ENCODE results near the gene INCA1. TPM values are rescaled to one million over a fixed set of nuclear protein-coding genes. Genes with fewer than 3 reads are reported as not detected.

Gene INCA1
- total and polyA plus RNA-seq, 2 of the 13 experiments (the other 11 are each of a cell fraction or from before 2014, with no cell fraction given) = 0.93 to 2.6 TPM

DNA sequence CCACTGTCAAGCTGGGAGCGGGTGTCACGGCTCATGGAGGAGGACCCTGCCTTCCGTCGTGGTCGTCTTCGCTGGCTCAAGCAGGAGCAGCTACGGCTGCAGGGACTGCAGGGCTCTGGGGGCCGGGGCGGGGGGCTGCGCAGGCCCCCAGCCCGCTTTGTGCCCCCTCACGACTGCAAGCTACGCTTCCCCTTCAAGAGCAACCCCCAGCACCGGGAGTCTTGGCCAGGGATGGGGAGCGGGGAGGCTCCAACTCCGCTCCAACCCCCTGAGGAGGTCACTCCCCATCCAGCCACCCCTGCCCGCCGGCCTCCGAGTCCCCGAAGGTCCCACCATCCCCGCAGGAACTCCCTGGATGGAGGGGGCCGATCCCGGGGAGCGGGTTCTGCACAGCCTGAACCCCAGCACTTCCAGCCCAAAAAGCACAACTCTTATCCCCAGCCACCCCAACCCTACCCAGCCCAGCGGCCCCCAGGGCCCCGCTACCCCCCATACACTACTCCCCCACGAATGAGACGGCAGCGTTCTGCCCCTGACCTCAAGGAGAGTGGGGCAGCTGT, 26.3 kb upstream of the INCA1 start:
- ATAC-seq (no peak), FAIRE-seq (no peak), DNase-seq (ENCODE audit: low spot score) (no peak)
- peak; percentile 39; the same call in 1 of the 2 replicates for TF ChIP-seq RBFOX2 (IDR thresholded peaks at IDR 0.05; ENCODE audit: low read depth, low read length)
- TF ChIP-seq, protein P1, sequence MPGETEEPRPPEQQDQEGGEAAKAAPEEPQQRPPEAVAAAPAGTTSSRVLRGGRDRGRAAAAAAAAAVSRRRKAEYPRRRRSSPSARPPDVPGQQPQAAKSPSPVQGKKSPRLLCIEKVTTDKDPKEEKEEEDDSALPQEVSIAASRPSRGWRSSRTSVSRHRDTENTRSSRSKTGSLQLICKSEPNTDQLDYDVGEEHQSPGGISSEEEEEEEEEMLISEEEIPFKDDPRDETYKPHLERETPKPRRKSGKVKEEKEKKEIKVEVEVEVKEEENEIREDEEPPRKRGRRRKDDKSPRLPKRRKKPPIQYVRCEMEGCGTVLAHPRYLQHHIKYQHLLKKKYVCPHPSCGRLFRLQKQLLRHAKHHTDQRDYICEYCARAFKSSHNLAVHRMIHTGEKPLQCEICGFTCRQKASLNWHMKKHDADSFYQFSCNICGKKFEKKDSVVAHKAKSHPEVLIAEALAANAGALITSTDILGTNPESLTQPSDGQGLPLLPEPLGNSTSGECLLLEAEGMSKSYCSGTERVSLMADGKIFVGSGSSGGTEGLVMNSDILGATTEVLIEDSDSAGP (CRISPR knock-in tag; IDR thresholded peaks at IDR 0.05; ENCODE audit: borderline replicate concordance) = no peak
- TF ChIP-seq AGO2 (optimal IDR thresholded peaks at IDR 0.05; ENCODE audit: low read depth, low read length) = peak; percentile 78
- Histone ChIP-seq H3K9me3 (ENCODE audit: low read length) (no peaks in the 10 kb centered on the region), H3K4me1 (ENCODE audit: insufficient read depth, low read length) (no peaks in the 10 kb centered on the region), H2AFZ (ENCODE audit: low read length) (no peak overlapping the region), H3K4me2 (ENCODE audit: low read depth, low read length) (no peak overlapping the region), H3K27me3 (ENCODE audit: control insufficient read depth in 1 of 2, insufficient read depth in 2 of 2, low read length in 2 of 2) (no peaks in the 10 kb centered on the region), H3K27ac (ENCODE audit: extremely low read length, insufficient read depth, low read length) (no peak overlapping the region), H3K9ac (ENCODE audit: insufficient read depth, low read depth, low read length) (no peak overlapping the region), H3K4me3 (replicated peaks in 1 of 3; ENCODE audit: insufficient read depth in 1 of 3, low read depth in 2 of 3, low read length in 3 of 3) (no peak overlapping the region), H3K79me2 (ENCODE audit: insufficient read depth, low read length) (no peaks in the 10 kb centered on the region), H3K36me3 (replicated peaks in 1 of 2; ENCODE audit: control insufficient read depth in 1 of 2, insufficient read depth in 2 of 2, low read length in 2 of 2) (peaks cover 22 to 46% of the 10 kb centered on the region in 2 experiments), H4K20me1 (ENCODE audit: insufficient read depth, low read length) (no peaks in the 10 kb centered on the region)
- WGBS (ENCODE audit: low lambda C conversion rate) = 98% methylated on average over 24 of the region's 29 CpGs
- intact Hi-C loops (cut with micrococcal nuclease; ENCODE audit: unreplicated experiment) = no loop called here
- no TSS peak for BruUV-seq (replicated peaks)
- CTCF ChIA-PET (ENCODE audit: low intra/inter-chr PET ratio, low total read pairs) = no interaction called here
- in situ Hi-C loops (cut with HindIII; ENCODE audit: extremely low pct_ligation_motif_present, low pct_unique_long_range_greater_than_20kb) = no loop called here
- POLR2A ChIA-PET = interaction anchor here (1.0 kb wide), 1 partner anchor 54 kb away, joined by 3 read pairs; no protein-coding TSS in a partner anchor

DNA sequence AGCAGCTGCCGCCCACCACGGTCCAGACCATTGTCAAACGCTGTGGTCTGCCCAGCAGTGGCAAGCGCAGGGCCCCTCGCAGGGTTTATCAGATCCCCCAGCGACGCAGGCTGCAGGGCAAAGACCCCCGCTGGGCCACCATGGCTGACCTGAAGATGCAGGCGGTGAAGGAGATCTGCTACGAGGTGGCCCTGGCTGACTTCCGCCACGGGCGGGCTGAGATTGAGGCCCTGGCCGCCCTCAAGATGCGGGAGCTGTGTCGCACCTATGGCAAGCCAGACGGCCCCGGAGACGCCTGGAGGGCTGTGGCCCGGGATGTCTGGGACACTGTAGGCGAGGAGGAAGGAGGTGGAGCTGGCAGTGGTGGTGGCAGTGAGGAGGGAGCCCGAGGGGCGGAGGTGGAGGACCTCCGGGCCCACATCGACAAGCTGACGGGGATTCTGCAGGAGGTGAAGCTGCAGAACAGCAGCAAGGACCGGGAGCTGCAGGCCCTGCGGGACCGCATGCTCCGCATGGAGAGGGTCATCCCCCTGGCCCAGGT, 24.9 kb upstream of the INCA1 start:
- H2AFZ ChIP-seq (ENCODE audit: low read length) = no peak overlapping the region
- H3K79me2 ChIP-seq (ENCODE audit: insufficient read depth, low read length) = no peaks in the 10 kb centered on the region
- POLR2A ChIA-PET = interaction anchor here (1.0 kb wide), 1 partner anchor 53 kb away, joined by 3 read pairs; no protein-coding TSS in a partner anchor
- in situ Hi-C loops (cut with HindIII; ENCODE audit: extremely low pct_ligation_motif_present, low pct_unique_long_range_greater_than_20kb) (no loop called here), intact Hi-C loops (cut with micrococcal nuclease; ENCODE audit: unreplicated experiment) (no loop called here)
- no peaks in the 10 kb centered on the region for H3K9me3 ChIP-seq (ENCODE audit: low read length)
- FAIRE-seq = no peak
- no peak overlapping the region for H3K27ac ChIP-seq (ENCODE audit: extremely low read length, insufficient read depth, low read length)
- no peak for DNase-seq (ENCODE audit: low spot score)
- H3K27me3 ChIP-seq (ENCODE audit: control insufficient read depth in 1 of 2, insufficient read depth in 2 of 2, low read length in 2 of 2) = no peaks in the 10 kb centered on the region
- no peak overlapping the region for H3K9ac ChIP-seq (ENCODE audit: insufficient read depth, low read depth, low read length)
- no peak for ATAC-seq
- no peaks in the 10 kb centered on the region for H3K4me1 ChIP-seq (ENCODE audit: insufficient read depth, low read length)
- H3K4me2 ChIP-seq (ENCODE audit: low read depth, low read length) = no peak overlapping the region
- BruUV-seq (replicated peaks) = no TSS peak
- peaks cover 25 to 55% of the 10 kb centered on the region in 2 experiments for H3K36me3 ChIP-seq (replicated peaks in 1 of 2; ENCODE audit: control insufficient read depth in 1 of 2, insufficient read depth in 2 of 2, low read length in 2 of 2)
- no peaks in the 10 kb centered on the region for H4K20me1 ChIP-seq (ENCODE audit: insufficient read depth, low read length)
- WGBS (ENCODE audit: low lambda C conversion rate) = 97% methylated on average over 26 of the region's 30 CpGs
- CTCF ChIA-PET (ENCODE audit: low intra/inter-chr PET ratio, low total read pairs) = no interaction called here
- no peak overlapping the region for H3K4me3 ChIP-seq (replicated peaks in 1 of 3; ENCODE audit: insufficient read depth in 1 of 3, low read depth in 2 of 3, low read length in 3 of 3)
- TF ChIP-seq, protein P2, sequence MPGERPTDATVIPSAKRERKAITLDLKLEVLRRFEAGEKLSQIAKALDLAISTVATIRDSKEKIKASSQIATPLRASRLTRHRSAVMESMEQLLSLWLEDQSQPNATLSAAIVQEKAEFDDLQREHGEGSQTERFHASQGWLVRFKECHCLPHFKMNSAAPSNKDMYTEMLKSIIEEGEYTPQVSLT (CRISPR knock-in tag; IDR thresholded peaks at IDR 0.05; ENCODE audit: borderline replicate concordance, low read depth) = no peak
- TF ChIP-seq ZMYM2 (CRISPR knock-in tag; IDR thresholded peaks at IDR 0.05) = no peak
- TF ChIP-seq XRCC5 (optimal IDR thresholded peaks at IDR 0.05; ENCODE audit: low read length) = no peak
- no peak for TF ChIP-seq ZNF10 (CRISPR knock-in tag; IDR thresholded peaks at IDR 0.05; ENCODE audit: borderline replicate concordance, low read depth)
- TF ChIP-seq SIX4 (CRISPR knock-in tag; IDR thresholded peaks at IDR 0.05) = no peak
- TF ChIP-seq ZNF383 (CRISPR knock-in tag; IDR thresholded peaks at IDR 0.05; ENCODE audit: borderline replicate concordance) = no peak
- peak; percentile 74 for TF ChIP-seq AGO2 (optimal IDR thresholded peaks at IDR 0.05; ENCODE audit: low read depth, low read length)
- TF ChIP-seq, protein P3, sequence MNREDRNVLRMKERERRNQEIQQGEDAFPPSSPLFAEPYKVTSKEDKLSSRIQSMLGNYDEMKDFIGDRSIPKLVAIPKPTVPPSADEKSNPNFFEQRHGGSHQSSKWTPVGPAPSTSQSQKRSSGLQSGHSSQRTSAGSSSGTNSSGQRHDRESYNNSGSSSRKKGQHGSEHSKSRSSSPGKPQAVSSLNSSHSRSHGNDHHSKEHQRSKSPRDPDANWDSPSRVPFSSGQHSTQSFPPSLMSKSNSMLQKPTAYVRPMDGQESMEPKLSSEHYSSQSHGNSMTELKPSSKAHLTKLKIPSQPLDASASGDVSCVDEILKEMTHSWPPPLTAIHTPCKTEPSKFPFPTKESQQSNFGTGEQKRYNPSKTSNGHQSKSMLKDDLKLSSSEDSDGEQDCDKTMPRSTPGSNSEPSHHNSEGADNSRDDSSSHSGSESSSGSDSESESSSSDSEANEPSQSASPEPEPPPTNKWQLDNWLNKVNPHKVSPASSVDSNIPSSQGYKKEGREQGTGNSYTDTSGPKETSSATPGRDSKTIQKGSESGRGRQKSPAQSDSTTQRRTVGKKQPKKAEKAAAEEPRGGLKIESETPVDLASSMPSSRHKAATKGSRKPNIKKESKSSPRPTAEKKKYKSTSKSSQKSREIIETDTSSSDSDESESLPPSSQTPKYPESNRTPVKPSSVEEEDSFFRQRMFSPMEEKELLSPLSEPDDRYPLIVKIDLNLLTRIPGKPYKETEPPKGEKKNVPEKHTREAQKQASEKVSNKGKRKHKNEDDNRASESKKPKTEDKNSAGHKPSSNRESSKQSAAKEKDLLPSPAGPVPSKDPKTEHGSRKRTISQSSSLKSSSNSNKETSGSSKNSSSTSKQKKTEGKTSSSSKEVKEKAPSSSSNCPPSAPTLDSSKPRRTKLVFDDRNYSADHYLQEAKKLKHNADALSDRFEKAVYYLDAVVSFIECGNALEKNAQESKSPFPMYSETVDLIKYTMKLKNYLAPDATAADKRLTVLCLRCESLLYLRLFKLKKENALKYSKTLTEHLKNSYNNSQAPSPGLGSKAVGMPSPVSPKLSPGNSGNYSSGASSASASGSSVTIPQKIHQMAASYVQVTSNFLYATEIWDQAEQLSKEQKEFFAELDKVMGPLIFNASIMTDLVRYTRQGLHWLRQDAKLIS (CRISPR knock-in tag; IDR thresholded peaks at IDR 0.05) = no peak
- TF ChIP-seq RBFOX2 (IDR thresholded peaks at IDR 0.05; ENCODE audit: low read depth, low read length) = peak; percentile 60

Measured in HepG2 (cell line).